GM18526 (cell line): ENCODE results near the gene PTTG1.

Source experiments
- POLR2A ChIP-seq: IDR thresholded peaks from 3 replicates; pipeline ENCODE4 v1.6.1; 2011; ENCODE audit not compliant: insufficient read length; ENCODE audit errors: extremely low read depth

PTTG1 gene

DNA sequence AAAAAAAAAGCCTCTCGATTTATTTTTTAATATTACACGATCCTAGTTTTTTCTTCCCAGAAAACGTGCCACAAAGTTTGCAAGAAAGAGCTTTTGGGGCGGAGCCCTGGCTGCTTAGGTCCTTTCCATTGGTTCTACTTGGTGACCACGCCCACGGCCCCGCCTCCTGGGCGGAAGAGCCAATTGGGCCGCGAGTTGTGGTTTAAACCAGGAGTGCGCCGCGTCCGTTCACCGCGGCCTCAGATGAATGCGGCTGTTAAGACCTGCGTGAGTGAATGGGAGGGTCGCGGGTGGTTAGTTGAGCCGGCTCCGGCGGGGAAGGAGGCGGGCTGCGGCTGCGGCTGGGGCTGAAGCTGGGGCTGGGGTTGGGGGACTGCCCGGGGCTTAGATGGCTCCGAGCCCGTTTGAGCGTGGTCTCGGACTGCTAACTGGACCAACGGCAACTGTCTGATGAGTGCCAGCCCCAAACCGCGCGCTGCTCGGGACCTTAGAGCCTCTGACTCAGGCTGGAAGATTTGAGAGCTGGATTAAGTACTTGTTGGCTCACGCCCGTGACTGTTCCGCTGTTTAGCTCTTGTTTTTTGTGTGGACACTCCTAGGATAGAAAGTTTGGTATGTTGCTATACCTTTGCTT, at the start of gene PTTG1:
PTTG1 (plus strand) TSS at position 231 of the 634 bp plus-strand sequence. CDS start 458 bp downstream, outside the sequence.
- TF ChIP-seq POLR2A = peak; percentile 93

DNA sequence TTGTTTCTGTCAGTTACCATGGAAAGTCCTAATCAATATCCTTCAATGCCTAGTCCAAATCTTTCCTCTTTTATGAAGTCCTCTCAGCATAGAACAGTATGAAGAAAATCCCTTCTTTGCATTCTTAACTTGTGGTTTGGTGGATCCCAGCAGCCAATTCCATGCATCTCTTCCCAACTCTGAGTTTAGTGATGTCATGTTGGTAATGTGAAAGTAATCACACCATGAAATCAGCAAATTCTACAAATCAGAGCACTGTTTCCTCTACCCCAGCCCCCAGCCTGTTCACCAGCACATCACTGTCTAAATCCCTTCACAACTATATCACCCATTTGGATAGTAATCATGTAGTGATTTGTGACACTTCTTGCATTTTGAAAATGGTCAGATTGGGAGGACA, 46.5 kb upstream of the PTTG1 start:
- no peak for TF ChIP-seq POLR2A

DNA sequence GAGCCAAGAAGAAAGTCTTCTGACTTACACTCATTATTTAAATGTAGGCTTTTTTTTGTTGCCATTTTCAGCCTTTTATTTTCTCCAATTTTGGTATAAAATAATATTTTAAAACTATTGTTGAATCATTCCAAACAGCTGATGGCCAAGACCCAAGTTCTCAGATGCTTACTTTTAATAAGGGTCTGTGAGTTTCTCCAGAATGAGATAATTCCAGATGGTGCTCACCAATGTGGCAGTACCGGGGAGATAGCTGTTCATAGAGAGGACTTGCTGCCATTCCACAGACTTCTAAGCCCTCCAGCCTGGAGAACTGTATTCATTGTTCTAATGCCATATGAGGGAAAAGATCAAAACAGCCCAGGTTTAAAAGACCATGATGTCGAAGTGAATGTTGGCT, 46.0 kb upstream of the PTTG1 start:
- no peak for TF ChIP-seq POLR2A

DNA sequence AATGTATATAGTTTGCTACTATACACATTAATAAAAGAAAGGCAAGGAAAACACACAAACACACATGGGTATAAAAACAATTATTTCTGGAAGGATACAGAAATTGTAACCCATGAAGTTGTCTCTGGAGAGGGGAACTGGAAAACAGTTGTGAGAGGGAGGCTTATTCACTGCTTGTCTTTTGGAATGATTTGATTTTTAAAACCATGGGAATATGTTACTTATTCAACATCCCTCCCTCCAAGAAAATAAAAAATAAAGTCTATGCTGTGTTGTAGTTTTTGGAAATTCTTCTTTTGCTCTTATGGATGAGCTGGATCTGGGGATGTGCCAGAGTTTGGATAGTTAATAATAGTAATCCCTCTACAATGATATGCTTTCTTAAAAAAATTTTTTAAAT, 45.2 kb upstream of the PTTG1 start:
- TF ChIP-seq POLR2A = no peak

DNA sequence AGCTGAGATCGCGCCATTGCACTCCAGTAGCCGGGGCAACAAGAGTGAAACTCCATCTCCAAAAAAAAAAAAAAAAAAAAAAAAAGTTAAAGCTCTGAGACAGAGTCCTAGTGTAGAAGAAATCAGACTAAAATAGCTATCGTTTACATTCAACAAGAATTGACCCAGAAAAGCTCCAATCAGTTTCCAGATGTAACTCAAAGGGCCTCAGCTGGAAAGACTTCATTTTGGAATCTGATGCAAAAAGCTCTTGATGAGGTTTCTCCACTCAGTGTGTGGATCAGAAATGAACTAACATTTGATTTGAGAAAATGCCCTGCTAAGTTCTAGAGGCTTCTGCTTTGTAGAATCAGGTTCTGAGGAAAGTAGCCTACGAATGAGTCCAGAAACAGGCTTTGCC, 44.0 kb upstream of the PTTG1 start:
- no peak for TF ChIP-seq POLR2A

DNA sequence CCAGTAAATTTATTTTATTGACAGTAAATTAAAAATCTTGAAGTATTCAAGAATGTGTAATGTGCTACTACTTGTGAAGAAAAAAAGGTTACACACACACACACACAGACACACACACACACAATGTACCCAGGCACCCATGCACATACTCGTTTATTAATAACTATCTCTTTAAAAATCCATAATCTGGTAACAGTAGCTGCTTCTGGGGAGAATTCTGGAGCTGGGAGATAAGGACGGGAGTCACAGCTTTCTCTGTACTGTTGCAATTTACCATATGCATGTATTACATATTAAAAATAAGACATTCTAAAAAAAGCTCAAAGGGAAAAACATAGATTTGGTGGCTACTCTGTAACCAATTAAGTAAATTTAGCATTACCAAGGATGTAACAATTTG, 43.3 kb upstream of the PTTG1 start:
- TF ChIP-seq POLR2A = no peak

DNA sequence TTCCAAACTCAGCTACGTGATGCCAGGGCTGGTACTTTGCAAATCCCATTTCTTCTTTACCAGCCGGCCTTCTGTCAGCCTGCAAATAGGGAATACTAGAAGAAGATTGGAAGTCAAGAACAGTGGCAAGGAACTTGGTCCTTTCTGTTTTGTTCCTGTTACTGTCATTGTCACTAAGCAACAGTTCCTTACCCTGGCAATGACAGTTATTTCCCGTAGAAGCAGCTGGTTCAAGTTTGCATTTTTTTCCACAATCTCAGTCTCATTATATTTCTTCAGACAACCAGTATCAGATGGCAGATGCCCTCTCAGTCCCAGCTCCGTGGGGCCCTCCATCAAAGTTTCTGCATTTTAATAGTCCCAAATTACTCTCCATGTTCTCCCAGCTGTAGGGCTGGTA, 42.1 kb upstream of the PTTG1 start:
- no peak for TF ChIP-seq POLR2A

DNA sequence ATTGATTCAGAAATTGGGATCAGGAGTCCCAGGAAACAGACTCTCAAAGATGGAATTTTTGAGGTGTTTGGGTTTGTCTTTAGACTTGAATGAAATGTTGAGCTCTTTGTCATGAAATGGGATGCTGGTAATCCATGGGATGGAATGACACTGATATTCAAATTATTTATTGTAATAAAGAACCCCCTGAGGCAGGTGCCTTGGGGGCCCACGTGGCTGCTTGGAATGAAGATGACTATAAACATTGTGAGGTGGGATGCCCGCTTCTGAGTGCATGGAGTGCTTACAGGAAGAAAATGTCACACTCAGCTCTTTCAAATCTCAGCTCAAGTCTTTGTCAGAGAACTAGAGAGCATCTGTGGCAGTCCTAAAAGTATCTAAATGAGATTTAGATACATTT, 41.6 kb upstream of the PTTG1 start:
- no peak for TF ChIP-seq POLR2A

DNA sequence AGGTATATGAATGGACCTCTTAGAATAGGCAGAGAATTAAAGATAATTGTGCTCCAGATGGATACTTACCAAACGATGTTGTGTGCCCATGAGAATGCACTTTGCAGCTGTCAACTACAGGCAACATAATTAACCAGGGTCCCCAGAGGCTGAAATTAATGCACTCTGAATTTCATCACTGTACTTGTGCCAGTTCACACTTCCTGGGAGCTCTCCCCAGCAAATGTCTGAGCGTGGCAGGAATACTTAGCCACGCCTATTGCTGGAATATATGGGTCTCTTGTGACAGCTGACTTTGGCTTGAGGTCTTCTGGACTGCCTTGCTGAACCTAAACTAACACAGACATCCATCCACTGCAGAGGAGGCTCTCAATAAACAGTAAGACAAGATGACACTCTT, 39.3 kb upstream of the PTTG1 start:
- no peak for TF ChIP-seq POLR2A

DNA sequence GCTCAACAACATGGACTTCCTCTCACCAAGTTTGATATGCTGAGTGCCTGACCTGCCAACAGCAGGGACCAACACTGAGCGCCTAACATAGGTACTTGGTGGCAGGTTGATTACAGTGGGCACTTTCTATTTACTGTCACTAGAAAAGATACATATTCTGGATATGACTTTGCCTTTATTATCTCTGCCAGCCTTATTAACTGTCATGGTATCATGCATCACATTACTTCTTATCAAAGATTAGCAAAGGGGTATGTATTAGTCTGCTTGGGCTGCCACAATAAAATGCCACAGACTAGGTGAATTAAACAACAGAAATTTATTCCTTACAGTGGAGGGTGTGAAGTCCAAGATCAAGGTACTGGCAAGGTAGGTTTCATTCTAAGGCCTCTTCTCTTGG, 37.0 kb upstream of the PTTG1 start:
- no peak for TF ChIP-seq POLR2A

DNA sequence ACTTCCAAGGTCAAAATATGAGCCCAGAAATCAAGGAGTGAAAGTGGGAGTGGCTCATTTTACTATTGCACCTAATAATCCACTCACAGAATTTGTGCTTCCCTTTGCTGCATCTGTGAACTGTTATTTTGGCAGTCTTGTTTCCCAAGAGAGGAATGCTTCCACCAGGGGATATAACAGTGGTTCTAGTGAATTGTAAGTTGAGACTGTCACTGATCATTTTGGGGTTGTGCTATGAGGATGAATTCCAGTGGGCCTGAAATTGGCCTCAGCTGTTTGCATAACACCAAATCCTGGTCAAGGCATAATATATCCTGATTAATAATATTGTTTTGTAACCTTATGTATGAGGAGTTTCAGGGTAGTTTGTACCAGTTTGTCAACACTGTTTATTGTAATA, 36.2 kb upstream of the PTTG1 start:
- no peak for TF ChIP-seq POLR2A

DNA sequence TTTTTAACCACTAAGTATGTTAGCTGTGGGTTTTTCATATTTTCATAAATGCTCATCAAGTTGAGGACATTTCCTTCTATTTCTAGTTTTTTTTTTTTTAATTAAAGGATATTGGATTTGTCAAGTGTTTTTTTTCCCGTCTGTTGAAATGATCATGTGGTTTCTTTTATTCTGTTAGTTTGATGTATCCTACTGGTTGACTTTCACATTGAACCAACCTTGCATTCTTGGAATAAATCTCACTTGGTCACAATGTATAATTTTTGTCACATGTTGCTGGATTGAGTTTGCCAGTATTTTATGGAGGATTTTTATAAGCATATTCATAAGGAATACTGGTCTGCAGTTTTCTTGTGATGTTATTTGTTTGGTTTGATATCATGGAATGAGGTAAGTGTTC, 34.2 kb upstream of the PTTG1 start:
- no peak for TF ChIP-seq POLR2A

DNA sequence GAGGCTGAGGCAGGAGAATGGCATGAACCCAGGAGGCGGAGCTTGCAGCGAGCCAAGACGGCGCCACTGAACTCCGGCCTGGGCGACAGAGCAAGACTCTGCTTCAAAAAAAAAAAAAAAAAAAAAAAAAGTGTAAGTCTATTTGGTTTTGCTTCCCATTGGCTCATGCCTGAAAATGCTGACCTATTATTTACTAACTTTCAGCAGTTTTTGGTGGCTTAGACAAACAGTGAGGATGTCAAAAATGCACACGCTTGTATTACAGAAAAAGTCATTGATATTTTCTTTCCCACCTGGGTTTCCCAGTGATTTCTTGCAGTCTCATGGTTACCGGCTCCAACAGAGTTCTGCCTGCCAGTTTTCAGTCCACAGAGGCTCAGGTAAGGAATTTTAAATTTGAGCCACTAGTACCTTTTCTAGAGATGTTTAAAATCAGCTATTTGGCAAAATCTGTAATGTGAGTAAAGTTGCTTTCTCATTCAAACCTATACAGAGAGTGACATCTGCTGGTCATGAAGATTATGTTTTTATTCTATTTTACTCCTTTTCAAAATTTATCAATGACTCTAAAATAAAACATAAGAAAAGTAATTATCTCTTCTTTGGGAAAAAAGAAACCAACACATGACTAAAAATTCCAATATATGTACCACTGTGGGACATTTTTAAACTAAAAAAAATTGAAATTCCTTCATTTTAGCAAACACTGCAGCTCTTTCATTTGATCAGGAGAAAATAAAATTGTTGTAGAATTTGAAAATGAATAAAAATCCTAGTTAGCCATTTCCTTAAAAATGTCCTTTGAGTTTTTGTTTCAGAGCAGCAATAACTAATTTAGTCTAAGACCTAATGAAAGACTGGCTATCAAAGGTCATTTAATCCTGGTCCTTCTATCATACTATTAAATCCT, 30.6 kb upstream of the PTTG1 start:
- no peak for TF ChIP-seq POLR2A

DNA sequence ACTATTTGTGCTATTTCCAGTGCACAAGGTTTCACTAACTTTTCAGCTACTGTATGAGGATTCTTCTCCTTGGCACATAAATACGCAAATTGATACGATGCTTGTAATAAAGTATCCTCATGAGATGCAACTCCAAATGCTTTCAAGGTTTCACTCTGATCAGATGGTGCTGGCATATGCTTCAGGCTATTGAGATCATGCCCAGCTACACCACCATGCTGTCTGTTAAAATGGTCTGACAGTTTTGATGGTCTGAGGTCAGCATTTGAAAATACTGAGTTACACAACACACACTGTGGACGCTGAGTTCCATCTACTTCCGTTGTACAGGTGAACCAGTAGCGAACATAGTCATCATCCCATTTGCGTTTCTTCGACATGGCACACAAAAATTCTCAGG, 26.5 kb upstream of the PTTG1 start:
- no peak for TF ChIP-seq POLR2A

DNA sequence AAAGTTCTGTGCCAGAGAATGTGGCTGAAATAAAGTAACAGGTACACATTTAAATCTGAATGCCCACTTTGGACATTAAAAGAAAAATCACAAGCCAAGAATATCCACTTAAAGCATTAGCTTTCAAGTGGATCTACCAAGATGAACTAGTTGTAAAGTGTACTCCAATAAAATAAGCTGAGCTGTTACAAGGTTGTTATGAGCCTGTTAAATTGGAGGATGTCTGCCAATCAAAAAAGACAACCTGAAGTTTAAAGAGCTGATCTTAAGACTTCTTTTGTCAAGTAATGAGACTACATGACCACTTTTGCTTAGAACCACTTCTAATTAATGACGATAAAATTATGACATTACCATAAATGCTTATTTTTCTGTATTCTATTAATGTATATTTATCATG, 24.2 kb upstream of the PTTG1 start:
- TF ChIP-seq POLR2A = no peak

DNA sequence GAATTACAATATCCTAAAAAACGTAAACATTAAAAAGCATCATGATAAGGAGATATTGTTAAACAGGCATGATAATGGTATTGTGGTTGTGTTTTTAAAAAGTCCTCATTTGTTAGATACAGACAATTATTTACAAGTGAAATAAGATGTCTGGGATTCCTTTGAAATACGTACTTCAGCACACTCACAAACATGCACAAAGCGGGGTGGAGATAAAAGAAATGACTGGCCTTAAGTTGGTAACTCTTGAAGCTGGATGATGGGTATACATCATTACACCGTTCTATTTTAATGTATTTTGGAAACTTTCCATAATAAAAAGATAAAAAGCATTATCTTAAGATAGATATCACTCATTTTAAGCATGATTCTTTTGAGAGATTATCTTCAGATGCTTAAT, 22.8 kb upstream of the PTTG1 start:
- no peak for TF ChIP-seq POLR2A
